GM19043 (cell line): ENCODE data around the gene BACE2.
"Not testable (repeated sequence)": the region's sequence is repeated elsewhere in the genome, so short reads cannot be mapped to it uniquely, and the experiment has no call there.

Experiments used
- ATAC-seq: cut with Tn5 transposase; IDR thresholded peaks from one replicate; pipeline ENCODE4 v1.9.1; 2021; ENCODE audit warnings: low read depth; ENCODE audit not compliant: unreplicated experiment

BACE2 gene

DNA sequence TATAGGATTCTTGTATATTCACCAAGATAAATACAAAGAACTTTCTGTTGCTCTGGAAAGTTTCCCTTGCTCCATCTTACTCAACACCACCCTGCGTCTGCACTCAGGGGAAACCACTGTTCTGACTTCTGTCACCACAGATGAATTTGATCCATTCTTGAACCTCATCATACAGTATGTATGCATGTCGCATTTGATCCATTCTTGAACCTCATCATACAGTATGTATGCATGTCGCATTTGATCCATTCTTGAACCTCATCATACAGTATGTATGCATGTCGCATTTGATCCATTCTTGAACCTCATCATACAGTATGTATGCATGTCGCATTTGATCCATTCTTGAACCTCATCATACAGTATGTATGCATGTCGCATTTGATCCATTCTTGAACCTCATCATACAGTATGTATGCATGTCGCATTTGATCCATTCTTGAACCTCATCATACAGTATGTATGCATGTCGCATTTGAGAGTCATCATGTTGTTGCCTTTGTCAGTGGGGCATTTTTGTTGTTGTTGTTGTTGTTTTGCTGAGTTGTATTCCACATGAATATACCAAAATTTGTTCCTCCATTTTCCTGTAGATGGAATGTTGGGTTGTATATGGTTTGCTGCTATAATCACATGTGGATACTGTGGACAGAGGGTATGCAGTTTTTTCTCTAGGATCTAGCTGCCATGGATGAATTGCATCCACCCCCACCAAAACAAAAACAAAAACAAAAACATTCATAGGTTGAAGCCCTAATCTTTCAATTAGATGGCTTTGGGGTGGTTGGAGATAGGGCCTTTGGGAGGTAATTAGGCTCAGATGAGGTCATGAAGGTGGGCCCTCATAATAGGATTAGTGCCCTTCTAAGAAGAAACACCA is 145.6 kb downstream of the BACE2 start:
- ATAC-seq: not testable (repeated sequence)

DNA sequence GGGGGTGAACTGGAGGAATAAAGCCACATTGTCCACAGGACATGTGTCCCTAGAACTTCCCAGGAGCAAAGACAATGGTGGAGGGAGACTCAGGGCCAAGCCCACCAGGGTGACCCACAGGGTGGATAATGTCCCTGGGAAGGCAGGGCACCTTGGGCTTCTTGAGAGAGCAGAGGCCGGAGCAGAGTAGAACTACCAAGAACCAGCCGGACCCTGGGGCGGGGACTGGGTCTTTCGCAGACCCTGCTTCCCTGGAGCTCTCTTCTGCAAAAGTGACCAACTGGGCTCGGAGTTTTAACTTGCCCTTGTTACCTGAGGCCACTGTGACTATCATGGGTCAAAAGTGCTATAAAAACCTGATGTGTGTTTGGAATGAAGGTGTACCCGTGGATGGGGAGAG is 147.8 kb downstream of the BACE2 start:
- no peak for ATAC-seq

DNA sequence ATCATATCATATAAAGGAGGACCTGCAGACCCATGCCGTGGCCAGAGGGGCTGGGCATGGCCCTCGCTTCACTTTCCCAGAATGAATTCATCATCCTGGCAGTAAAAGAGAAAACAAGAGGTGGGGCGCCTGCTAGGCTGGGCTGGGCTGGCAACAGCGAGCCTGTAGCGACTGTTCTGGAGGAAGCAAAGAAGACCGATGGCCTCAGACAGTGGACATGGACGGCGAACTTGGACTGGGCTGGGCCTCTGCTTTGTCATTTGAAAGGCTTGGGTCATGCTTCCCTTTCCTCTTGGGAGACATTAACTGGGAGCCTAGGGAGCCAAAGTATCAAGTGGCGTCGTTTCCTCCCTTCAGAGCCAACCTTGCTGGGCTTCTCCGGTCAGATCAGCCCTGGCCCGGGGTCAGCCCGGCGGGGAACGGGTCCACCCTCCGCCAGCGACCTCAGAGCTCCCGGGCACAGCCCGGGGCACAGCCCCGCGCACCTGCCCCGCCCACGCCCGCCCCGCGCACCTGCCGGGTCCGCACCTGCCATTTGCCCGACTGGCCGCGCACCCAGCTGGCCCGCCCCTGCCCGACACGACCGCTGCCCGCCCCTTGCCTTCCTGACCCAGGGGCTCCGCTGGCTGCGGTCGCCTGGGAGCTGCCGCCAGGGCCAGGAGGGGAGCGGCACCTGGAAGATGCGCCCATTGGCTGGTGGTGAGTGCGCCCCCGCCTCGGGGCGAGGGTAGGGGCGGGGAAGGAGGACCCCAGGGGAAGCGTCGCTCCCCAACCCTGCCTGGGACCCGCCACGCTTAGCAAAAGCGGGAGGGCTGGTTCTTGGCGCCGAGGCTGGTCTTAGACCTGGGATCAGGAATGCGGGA is 148.5 kb downstream of the BACE2 start, which contains the start of gene FAM3B:
Gene FAM3B (plus strand): TSS at position 602 of the 863 bp plus-strand sequence. CDS start 79 bp downstream, at position 681.
- ATAC-seq: no peak

DNA sequence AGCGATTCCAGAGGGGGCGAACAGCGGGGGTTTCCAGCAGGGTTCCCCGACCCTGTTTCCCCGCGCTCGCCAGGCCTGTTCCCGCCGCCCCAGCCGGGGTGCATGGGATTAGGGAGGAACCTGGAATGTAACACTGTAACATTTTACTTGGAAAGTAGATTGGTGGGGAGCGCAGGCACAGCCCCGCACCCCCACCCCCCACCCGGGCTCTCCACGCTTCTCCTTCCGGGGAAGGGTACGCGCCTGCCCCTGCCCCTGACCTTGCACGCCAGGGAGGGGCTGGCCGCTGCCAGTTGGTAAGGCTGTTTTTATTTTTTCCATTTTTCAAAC is 149.1 kb downstream of the BACE2 start:
- ATAC-seq: no peak

DNA sequence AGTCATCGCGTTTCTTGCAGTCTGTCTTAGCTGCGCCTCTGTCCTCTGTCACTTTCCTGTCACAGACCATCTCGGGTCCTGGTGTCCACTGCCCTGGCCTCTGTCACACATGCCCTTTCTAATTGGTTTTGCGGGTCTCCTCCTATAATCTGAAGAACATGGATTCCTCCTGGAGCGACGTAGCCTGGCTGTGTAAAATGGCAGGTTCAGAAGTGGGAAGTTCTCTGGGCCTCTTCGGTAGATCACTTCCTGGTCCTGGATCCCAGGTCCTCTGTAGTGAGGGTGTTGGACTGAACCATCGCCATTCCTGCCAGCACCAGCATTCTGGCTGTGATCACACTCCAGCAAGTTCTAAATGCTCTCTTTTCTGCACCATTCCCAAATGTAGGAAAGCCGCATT is 149.5 kb downstream of the BACE2 start:
- no peak for ATAC-seq

DNA sequence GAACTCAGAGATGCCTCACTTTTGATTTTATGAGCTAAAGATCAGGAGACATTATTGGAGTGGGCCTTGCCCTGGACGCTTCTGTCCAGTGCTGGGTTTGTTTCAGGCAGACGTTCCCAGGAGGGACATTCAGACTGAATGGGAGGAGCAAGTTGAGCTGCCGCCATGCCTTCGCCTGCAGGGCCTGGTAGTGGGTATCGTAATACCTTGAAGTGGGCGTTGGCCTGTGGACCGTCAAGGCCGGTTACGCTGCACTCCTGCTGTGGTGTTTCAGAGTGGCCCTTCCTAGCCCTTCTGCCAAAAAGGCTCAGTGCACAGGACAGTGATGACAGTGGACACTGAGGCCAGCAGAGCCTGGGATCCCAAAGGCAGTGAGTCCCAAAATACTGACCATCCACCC is 150.3 kb downstream of the BACE2 start:
- no peak for ATAC-seq

DNA sequence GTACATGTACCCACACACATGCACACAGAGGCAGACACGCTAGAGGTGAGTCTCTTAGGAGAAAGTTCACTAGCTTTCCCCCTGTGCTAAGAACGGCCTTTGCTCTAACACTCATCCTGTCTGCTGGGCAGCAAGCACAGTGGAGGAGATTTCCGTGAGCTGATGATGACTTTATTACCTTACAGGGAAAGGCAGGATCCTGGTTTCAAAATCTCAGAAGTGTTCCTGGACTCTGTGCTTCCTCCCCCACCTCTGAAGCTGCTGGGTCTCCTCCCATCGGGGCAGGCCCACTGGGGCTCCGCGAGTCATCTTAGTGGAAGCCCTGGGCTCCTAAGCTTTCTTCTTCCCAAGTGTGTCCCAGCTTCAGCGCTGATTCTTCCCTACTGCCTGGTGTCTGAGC is 151.3 kb downstream of the BACE2 start:
- ATAC-seq: no peak

DNA sequence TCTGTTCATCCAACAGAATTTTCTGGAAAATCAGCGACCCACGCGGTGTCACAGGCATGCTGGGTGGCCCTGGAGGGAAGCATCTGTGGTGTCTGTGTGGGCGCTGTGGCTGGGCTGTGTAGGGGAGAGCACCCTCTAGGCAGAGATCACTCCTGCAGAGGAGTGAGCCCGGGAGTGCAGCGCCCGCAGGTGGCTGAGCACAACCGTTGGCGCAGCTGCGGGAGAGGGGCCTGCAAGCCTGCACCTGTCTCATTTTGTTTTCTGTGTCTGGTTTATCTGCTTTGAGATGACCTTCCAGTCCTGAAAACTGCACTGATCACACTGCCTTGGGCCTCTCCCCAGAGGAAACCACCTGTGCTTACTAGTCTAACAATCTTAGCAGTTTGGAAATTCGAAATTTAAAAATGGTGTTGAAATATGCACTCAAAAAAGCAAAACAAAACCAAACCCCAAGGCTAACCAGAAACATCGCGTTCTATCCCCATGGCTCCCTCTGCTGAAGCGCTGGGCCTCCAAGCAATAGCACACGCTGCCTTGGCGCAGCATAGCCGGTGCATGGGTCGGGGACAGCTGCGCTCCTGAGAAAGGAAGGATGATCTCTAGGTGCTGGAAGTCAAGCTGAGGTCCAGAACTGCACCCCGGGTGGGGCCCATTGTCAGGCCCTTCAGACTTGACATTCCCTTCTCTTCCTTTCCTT is 153.4 kb downstream of the BACE2 start:
- no peak for ATAC-seq

DNA sequence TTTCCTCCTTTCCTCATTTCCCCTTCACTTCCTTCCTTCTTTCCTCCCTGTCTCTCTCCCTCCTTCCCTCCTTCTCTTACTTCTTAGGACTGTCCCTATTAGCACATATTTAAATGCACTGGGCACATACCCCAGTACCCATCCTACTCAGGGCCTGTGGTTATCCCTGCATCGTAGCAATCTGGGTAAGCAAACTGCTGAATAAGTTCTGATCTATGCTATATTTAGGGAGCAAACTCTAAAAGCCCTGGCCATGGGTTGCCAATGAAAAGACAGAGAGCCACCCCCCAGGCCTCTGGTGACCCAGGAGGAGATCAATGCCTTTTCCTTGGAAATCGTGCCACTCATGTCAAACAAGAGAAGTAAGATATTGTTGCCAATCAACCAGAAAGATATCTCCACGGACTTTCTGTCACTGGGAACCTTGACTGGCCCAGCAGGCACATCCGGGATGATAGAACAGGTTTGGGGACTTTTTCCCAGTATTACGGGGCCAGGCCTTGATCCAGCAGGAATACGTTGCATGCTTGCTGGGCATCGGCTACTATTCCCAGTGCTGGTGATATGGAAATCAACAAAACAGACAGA is 154.0 kb downstream of the BACE2 start:
- ATAC-seq: no peak

DNA sequence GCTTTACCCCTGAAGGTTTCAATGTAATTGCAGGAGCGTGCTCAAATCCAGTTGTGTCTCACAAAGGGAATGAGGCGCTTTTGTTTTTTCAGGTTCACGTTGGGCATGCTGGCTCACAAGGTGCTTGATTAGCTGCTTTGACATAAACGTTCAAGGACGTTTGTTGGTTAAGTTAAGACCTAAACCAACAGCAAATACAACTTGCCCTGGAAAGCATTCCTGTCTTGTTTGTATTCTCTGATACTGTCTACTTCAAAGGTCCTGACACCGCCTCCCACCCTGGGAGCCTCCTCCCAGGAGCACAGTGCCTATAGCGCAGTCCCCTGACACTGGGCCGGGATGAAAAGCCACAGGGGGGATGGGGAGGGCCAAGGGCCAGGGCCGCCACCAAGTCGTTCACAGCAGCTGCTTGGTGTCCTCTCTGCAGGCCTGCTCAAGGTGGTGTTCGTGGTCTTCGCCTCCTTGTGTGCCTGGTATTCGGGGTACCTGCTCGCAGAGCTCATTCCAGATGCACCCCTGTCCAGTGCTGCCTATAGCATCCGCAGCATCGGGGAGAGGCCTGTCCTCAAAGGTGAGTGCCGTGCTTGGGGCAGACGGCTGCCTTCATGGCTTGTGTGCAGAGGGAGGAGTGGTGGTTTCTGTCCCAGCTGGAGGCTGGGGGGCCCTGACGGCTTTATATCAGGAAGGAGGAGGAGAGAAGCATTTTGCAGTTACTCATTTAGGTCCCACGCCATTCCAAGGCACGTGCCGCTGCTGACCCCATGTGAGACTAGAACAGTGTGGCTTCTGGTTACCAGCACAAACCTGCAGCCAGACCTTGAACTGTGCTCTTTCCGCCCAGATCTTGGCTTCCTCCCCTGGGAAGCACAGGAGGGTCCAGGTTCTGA is 154.8 kb downstream of the BACE2 start:
- no peak for ATAC-seq

DNA sequence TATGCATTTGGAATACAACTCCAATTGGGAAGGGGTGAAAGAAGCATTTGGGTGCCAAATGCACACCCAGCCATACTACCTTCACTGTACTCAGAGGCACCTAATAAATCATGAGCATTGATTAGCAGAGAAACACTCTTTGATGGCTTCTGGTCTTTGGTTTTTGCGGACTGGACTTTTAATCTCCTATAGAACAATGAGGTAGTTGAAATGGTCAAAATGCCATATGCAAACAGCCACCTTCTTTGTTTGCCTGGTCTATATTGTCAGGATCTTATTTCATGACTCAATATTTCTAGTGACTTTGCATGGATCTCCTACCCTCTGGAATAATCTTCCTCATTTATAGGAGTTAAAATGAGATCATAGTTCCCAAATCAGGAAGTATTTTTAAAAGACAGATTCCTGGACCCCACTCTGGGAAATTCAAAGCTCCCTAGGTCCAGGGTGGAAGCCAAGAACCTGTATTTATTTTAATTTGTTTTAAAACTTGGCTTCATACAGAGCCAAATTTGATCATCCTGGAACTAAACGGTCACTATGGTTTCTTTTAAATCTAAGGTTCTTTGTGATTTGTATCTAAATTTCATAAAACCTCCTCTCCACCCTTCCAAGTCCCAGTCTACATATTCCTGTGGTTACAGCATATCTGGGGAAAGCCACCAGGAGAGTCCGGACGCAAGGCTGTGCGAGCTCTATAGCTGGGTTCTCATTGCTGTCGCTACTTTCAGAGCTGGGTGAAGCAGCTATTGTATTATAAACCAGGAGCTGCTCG is 157.4 kb downstream of the BACE2 start:
- no peak for ATAC-seq

DNA sequence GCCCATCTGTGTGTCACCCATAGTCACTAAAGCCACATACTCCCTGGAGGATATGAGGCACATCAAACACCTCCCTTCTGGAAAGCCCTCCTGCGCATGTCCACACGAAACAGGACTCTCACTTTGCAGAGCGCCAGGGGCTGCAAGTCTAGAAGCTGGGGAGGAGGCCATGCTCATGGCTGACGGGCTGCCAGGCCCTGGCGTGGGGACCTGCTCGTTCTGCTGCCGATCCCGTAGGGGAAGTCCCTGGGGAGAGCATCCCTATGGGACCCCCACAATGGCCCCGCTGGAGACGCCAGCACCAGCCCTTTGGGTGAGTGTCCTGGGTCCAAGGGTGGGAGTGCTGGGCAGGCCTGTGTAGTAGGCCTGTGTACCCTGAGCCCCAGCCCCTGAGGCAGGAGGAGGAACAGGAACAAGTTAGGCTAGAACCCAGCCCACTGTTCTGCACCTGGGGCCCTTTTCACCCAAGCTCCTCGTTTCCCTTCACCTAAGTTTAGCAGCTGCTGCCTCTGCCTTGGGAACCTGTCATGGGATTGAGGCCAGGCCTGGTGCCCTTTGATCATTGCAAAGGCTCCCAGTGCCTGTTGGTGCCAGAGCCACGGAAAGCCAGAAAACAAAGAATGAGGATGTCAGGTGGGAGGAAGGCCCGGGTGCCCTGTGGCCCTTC is 158.6 kb downstream of the BACE2 start:
- no peak for ATAC-seq

DNA sequence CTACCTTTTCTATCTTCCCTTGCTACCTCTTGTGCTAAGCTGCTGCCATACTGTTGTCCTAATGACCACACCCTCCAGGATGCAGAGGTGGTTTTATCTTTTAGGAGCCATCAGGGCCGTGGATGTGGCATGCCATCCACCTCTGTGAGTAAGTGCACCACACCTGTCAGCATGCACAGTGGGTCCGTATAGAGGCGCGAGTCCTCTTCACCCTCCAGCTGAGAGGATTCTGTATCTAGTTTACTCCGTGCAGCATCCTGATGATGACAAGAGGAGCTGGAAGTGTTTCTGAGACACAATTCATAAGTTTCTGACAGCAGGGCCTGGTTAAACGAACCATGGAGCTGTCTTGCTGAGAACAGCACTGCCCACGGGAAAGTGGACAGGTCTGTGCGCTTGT is 159.8 kb downstream of the BACE2 start:
- no peak for ATAC-seq

DNA sequence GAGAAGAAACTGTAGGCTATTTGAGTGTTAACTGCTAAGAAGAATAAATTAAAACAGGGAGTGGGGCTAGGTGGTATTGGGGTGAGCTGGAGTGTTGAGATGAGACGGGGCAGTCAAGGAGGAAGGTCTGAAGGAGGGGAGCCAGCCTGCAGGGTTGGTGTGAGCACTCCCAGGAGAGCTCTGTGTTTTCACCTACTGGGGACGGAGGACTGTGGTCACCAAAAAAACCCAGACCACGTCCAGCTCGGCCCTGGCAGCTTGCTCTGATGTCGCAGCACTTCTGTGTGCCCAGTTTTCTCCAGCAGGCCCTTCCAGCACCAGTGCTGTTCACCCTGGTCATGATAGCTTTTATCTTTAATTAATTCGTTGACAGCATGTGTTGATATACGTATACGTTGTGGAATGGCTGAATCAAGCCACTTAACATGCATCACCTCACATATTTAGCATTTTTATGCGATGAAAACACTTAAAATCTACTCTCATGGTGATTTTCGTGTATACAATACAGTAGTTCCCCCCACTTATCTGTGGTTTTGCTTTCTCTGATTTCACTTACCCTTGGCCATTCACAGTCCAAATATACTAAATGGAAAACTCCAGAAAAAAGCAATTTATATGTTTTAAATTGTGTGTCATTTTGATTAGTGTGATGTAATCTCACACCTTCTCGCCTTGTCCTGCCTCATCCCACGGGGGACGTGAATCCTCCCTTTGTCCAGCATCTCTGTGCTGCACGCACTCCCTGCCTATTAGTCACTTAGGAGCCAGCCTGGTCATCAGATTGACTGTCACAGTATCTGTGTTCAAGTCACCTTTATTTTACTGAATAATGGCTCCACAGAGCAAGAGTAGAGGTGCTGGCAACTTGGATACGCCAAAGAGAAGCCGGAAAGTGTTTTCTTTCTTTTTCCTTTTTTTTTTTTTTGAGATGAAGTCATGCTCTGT is 161.0 kb downstream of the BACE2 start:
- ATAC-seq: no peak
